SU-DHL-6 (cell line): Measurements from ENCODE around the gene CELF6.

ENCODE experiments used
- EZH2phosphoT487 ChIP-seq: fragments of 200-600 bp; sonication (generic), shearing (Covaris generic); conservative IDR thresholded peaks from 2 replicates; pipeline ENCODE4 v1.6.1; 2018; ENCODE audit warnings: mild to moderate bottlenecking, antibody characterized with exemption, low read length, moderate library complexity, mixed read lengths
- TF ChIP-seq, protein P1 (sequence below): fragments of 200-600 bp; sonication (generic); IDR thresholded peaks from one replicate; pipeline ENCODE4 v1.5.1; 2017; ENCODE audit warnings: antibody characterized with exemption, mild to moderate bottlenecking, low read length, moderate library complexity; ENCODE audit not compliant: insufficient read depth, poor library complexity, severe bottlenecking

DNA sequence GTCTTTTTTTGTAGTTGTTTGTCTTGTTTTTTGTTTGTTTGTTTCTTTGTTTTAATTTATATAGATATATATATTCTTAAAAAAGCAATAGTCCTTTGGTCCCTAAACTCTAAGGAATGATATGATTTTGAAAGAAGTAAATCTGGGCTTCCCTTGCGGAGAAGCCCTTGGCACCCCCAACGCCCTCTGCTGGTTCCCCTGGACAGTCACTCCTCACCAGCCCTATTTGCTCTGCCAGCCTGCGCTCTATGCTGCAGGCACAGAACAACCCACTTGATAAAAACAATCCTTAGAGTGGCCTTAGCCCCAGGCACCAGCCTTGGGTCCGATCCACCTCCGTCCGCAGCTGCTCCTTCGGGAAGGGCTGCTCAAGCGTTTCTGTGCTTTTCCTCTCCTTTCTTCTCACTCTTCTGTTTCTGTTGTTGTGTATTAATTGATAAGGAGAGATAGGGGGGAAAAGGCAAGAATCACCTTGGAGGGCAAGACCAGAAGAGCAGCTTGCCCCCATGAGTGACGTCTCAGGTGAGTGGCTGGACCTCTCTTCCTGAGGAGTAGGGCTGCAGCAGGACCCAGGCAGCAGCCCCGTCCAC is 33.9 kb downstream of the CELF6 start:
- TF ChIP-seq, protein P1, sequence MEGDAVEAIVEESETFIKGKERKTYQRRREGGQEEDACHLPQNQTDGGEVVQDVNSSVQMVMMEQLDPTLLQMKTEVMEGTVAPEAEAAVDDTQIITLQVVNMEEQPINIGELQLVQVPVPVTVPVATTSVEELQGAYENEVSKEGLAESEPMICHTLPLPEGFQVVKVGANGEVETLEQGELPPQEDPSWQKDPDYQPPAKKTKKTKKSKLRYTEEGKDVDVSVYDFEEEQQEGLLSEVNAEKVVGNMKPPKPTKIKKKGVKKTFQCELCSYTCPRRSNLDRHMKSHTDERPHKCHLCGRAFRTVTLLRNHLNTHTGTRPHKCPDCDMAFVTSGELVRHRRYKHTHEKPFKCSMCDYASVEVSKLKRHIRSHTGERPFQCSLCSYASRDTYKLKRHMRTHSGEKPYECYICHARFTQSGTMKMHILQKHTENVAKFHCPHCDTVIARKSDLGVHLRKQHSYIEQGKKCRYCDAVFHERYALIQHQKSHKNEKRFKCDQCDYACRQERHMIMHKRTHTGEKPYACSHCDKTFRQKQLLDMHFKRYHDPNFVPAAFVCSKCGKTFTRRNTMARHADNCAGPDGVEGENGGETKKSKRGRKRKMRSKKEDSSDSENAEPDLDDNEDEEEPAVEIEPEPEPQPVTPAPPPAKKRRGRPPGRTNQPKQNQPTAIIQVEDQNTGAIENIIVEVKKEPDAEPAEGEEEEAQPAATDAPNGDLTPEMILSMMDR, result peak; percentile 76
- TF ChIP-seq EZH2phosphoT487, result no peak
